Transverse colon (tissue), 4 donors: ENCODE measurements around the gene GPX8. TPM values are rescaled to one million over a fixed set of nuclear protein-coding genes. Genes with fewer than 3 reads are reported as not detected.

ENCODE experiments used
- DNase-seq: peaks from one replicate; pipeline ENCODE4 v3.0.0-alpha.2; 2019
- H3K27ac ChIP-seq, 4 donors: fragments of 200-600 bp; sonication (generic); 2 replicates each; pipeline ENCODE4 v1.5.1; 2016 to 2018; ENCODE audit warnings: inconsistent platforms in 4 of 4
- H3K27me3 ChIP-seq: fragments of 200-600 bp; sonication (generic); 2 replicates; pipeline ENCODE4 v1.5.1; 2017; ENCODE audit warnings: inconsistent platforms
- H3K36me3 ChIP-seq, 4 donors: fragments of 200-600 bp; sonication (generic); 2 replicates each; pipeline ENCODE4 v1.5.1; 2017 to 2019; ENCODE audit warnings: inconsistent platforms in 4 of 4
- H3K4me1 ChIP-seq, 4 donors: fragments of 200-600 bp; sonication (generic); 2 replicates each; pipeline ENCODE4 v1.5.1; 2017 to 2020; ENCODE audit warnings: inconsistent platforms in 4 of 4
- H3K4me3 ChIP-seq, 4 donors: fragments of 200-600 bp; sonication (generic); 1 replicate in 1 of 4; 2 replicates in 3 of 4; pipeline versions ENCODE4 v1.5.1 to v1.6.1; 2017 to 2019; ENCODE audit warnings: inconsistent platforms in 4 of 4
- H3K9me3 ChIP-seq, 2 donors: fragments of 200-600 bp; sonication (generic); 2 replicates each; pipeline ENCODE4 v1.5.1; 2017 to 2019; ENCODE audit warnings: inconsistent platforms in 2 of 2
- EP300 ChIP-seq: sonication (generic); formaldehyde crosslinking; IDR thresholded peaks from one replicate; pipeline ENCODE4 v1.6.1; 2017; ENCODE audit warnings: antibody characterized with exemption, low read depth
- POLR2A ChIP-seq: fragments of 450-650 bp; IDR thresholded peaks from one replicate; pipeline ENCODE4 v1.6.1; 2016; ENCODE audit warnings: antibody characterized with exemption, mild to moderate bottlenecking, moderate library complexity
- POLR2AphosphoS5 ChIP-seq, 3 donors: sonication (generic); formaldehyde crosslinking; IDR thresholded peaks; one replicate each; pipeline ENCODE4 v1.6.1; 2016; ENCODE audit warnings: antibody characterized with exemption in 3 of 3
- WGBS, 2 donors: methylation state at CpG; one replicate each; pipeline ENCODE4 v1.1.5; 2018; ENCODE audit warnings: low coverage in 1 of 2; 5-methylcytosine and 5-hydroxymethylcytosine counted together
- in situ Hi-C, 4 donors: fragments of 200-750 bp; cut with MboI; loops; one replicate each; pipeline versions ENCODE4 v1.15.0 to v1.15.1; 2017; ENCODE audit warnings: low sequenced_read_pairs in 3 of 4, low pct_ligation_motif_present in 1 of 4, low pct_unique_long_range_greater_than_20kb in 1 of 4
- intact Hi-C: fragments of 100-400 bp; cut with DNase I; formaldehyde crosslinking; loops from one replicate; pipeline ENCODE4 v1.15.1; 2023; ENCODE audit warnings: low total_unique reads
- total RNA-seq, 4 donors: library from RNA; depleted of rRNA; stranded (reverse); fragments of >200 nt; gene quantifications; one replicate each; pipeline ENCODE4 v1.1.0, GENCODE V29; 2016
- TF ChIP-seq, protein P1 (sequence below), 5 experiments: fragments of 200-600 bp in 3 of 5; fragments of 450-650 bp in 2 of 5; sonication (generic) in 3 of 5; IDR thresholded peaks; 1 replicate in 2 of 5; 2 replicates in 3 of 5; pipeline ENCODE4 v1.5.1; 2016 to 2017; ENCODE audit warnings: antibody characterized with exemption in 5 of 5, inconsistent platforms in 3 of 5, mild to moderate bottlenecking in 2 of 5, moderate library complexity in 1 of 5

The GPX8 gene
- total RNA-seq, 4 donors from 2014 or later: 2.7 to 4.0 (median 3.5) TPM; not detected in 1

DNA sequence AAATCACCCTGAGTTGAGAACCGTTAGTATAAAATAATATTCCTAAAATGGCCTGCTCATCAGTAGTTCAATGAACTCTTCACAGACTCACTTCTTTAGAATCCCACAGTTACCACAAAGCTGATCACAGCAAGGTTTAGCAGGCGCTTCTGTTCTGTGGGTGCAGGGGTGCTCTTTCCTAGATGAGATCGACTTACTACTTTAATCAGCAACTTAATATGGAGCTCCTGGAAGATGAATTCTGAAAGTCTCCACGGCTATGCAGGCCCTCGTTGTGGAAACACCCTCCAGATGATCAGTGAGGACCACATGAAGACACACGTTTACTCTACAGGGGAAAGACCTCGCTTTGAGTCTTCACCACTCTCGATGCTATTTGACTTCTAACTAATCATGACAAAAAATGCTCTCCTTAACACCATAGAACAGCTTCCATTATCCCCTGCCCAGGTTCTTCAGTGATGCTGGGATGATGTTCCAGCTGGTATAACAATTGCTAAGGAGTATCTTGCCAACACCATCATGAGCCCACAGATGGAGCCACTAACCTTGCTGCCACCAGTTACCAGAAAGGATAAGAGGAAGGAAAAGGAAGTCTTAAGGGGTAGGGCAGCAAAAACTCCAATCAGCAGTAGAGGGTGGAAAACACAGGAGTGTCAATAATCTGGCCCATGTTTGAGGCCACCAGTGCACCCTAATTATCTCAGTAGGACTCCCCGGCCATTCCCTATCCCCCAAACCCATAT lies 17.9 kb upstream of the GPX8 start:
- Histone ChIP-seq H3K27ac (no peak overlapping the region), H3K9me3 (no peaks in the 10 kb centered on the region), H3K4me1 (no peaks in the 10 kb centered on the region), H3K36me3 (no peaks in the 10 kb centered on the region), H3K27me3 (peaks cover 7% of the 10 kb centered on the region), H3K4me3 (no peak overlapping the region)
- WGBS, 2 donors: 82 to 88% methylated on average over 7 to 9 of the region's 9 CpGs
- intact Hi-C loops (no loop called here), in situ Hi-C loops (loop anchor here in 3 of 4 donors (10.0 to 25.0 kb wide), 2 partner anchors 205 to 237 kb away; no protein-coding TSS in a partner anchor)
- no peak for DNase-seq
- TF ChIP-seq POLR2AphosphoS5 (IDR thresholded peaks at IDR 0.05) (no peak), POLR2A (no peak), EP300 (no peak)
- TF ChIP-seq, protein P1, sequence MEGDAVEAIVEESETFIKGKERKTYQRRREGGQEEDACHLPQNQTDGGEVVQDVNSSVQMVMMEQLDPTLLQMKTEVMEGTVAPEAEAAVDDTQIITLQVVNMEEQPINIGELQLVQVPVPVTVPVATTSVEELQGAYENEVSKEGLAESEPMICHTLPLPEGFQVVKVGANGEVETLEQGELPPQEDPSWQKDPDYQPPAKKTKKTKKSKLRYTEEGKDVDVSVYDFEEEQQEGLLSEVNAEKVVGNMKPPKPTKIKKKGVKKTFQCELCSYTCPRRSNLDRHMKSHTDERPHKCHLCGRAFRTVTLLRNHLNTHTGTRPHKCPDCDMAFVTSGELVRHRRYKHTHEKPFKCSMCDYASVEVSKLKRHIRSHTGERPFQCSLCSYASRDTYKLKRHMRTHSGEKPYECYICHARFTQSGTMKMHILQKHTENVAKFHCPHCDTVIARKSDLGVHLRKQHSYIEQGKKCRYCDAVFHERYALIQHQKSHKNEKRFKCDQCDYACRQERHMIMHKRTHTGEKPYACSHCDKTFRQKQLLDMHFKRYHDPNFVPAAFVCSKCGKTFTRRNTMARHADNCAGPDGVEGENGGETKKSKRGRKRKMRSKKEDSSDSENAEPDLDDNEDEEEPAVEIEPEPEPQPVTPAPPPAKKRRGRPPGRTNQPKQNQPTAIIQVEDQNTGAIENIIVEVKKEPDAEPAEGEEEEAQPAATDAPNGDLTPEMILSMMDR (IDR thresholded peaks at IDR 0.05): no peak

DNA sequence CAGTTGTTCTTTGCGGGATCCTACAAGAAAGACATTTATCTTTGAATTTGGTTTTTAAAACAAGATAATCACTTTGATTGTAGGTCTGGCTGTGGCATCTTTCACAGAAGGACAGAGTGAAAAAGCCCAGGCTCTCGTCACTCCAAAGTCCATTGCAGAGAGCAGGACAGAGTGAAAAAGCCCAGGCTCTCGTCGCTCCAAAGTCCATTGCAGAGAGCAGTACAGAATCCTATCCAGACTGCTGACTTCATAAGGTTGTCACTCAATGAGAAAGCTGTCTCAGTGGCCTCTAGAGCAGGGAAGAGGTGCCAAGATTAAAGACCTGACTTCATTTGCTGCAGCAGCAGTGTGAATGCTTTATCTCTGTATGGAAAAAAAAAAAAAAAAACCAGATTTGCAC lies 16.3 kb upstream of the GPX8 start:
- no peaks in the 10 kb centered on the region for H3K9me3 ChIP-seq
- no peak overlapping the region for H3K4me3 ChIP-seq
- peaks cover 15% of the 10 kb centered on the region for H3K27me3 ChIP-seq
- 21 to 44% methylated on average over 4 of the region's 4 CpGs for WGBS, 2 donors
- H3K27ac ChIP-seq: no peak overlapping the region
- no peaks in the 10 kb centered on the region for H3K4me1 ChIP-seq
- H3K36me3 ChIP-seq: no peaks in the 10 kb centered on the region
- DNase-seq: no peak
- in situ Hi-C loops: loop anchor here in 3 of 4 donors (10.0 to 25.0 kb wide), 2 partner anchors 206 to 239 kb away; no protein-coding TSS in a partner anchor
- intact Hi-C loops: no loop called here
- no peak for TF ChIP-seq POLR2A
- TF ChIP-seq EP300: no peak
- TF ChIP-seq POLR2AphosphoS5 (IDR thresholded peaks at IDR 0.05): no peak
- TF ChIP-seq, protein P1 (IDR thresholded peaks at IDR 0.05): no peak

DNA sequence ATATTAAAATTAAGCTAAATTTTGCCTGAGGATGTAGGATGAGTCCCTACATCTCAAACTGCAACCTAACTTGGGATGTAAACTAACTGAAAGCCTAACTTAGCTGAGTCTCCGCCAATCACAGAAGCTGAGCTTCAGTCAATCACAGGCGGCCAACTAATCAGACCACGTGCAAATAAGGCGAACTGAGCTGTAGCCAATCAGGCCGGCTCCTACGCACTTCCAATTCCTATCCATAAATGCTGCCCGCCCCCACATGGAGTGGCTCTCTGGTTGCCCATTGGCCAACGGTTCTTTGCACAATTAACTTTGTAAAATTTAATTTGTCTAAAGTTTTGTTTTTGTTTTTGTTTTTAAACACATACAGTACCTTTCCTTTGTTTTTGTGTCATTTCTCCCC lies 13.9 kb upstream of the GPX8 start:
- Histone ChIP-seq H3K4me3 (no peak overlapping the region), H3K36me3 (no peaks in the 10 kb centered on the region), H3K27ac (no peak overlapping the region), H3K4me1 (no peaks in the 10 kb centered on the region), H3K9me3 (no peaks in the 10 kb centered on the region), H3K27me3 (peaks cover 15% of the 10 kb centered on the region)
- no peak for DNase-seq
- TF ChIP-seq POLR2AphosphoS5 (IDR thresholded peaks at IDR 0.05) (no peak), EP300 (no peak), POLR2A (no peak)
- TF ChIP-seq, protein P1 (IDR thresholded peaks at IDR 0.05): no peak
- WGBS, 2 donors: 75 to 84% methylated on average over 7 to 8 of the region's 8 CpGs
- in situ Hi-C loops (loop anchor here in 3 of 4 donors (10.0 to 25.0 kb wide), 2 partner anchors 209 to 241 kb away; no protein-coding TSS in a partner anchor), intact Hi-C loops (no loop called here)

DNA sequence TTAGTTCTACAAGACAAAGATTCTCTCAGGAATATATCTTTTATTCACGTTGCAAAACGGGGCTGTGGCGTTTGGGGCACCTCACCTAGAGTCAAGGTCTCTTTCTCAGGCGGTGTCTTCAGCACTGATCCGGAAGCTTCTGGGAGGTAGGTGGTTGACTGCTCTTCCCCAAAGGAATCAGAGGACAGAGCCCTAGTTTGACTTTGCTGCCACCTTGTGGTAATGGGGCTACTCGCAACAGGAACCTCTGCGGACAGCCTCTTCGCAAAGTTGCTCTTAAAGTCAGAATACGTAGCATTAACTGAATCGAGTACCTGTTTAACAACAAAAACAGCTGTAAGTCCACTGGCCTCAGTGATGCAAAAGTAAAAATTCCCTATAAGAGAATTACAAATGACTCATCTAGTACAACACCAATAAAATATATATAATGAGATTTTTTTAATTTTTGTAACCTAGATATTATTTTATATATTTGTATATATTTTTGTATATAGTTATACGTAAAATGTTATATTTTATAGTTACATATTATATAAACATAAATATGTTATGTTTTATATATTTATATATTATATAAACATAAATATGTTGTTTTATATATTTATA lies 13.3 kb upstream of the GPX8 start:
- intact Hi-C loops (no loop called here), in situ Hi-C loops (loop anchor here in 3 of 4 donors (10.0 to 25.0 kb wide), 2 partner anchors 209 to 242 kb away; no protein-coding TSS in a partner anchor)
- WGBS, 2 donors: 0 to 7% methylated on average over 7 to 11 of the region's 11 CpGs
- H3K36me3 ChIP-seq: no peaks in the 10 kb centered on the region
- H3K4me3 ChIP-seq: no peak overlapping the region
- no peaks in the 10 kb centered on the region for H3K9me3 ChIP-seq
- TF ChIP-seq, protein P1 (IDR thresholded peaks at IDR 0.05): peak; percentile 71 to 91 (median 87)
- TF ChIP-seq POLR2A: no peak
- no peaks in the 10 kb centered on the region for H3K4me1 ChIP-seq
- H3K27ac ChIP-seq: no peak overlapping the region
- H3K27me3 ChIP-seq: peaks cover 15% of the 10 kb centered on the region
- peak; percentile 83 for DNase-seq
